Ishikawa (cell line): Measurements from ENCODE around the gene SRC.

Source experiments
- CREB1 ChIP-seq: IDR thresholded peaks from 2 replicates; pipeline ENCODE4 v1.6.1; 2012; ENCODE audit warnings: low read depth
- EP300 ChIP-seq: IDR thresholded peaks from 2 replicates; pipeline ENCODE4 v1.6.1; 2012; ENCODE audit warnings: borderline replicate concordance
- FOXM1 ChIP-seq: IDR thresholded peaks from 2 replicates; pipeline ENCODE4 v1.6.1; 2012; ENCODE audit warnings: low read depth, borderline replicate concordance
- NFIC ChIP-seq: IDR thresholded peaks from 2 replicates; pipeline ENCODE4 v1.6.1; 2012
- TAF1 ChIP-seq: IDR thresholded peaks from 2 replicates; pipeline ENCODE4 v1.6.1; 2012; ENCODE audit warnings: low read depth, mild to moderate bottlenecking
- TF ChIP-seq, protein P1 (sequence below): IDR thresholded peaks from 2 replicates; pipeline ENCODE4 v1.6.1; 2012; ENCODE audit warnings: low read depth, mild to moderate bottlenecking

DNA sequence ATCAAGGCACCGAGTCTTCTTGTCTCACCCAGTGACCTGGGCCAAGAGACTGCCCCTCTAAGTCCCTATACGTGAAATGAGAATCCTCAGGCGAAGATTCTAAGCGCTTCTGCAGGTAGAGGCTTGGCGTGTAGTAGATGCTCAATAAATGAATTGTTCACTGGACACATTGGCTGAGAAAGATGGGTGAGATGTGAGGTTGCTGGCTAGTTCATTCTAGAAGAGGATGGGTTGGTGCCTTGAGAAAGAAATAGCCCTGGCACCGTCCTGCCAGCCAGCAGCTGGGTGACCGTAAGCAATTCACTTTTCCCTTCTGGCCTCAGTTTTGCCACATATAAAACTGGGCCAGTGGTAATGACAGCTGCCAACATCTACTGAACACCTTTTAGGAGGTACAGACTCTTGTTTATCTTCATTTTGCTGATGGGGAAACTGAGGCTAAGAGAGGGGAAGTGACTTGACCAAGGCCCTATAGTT is 1.4 kb downstream of the SRC start:
- TF ChIP-seq CREB1 (no peak), EP300 (no peak), TAF1 (no peak), NFIC (no peak), FOXM1 (no peak)
- TF ChIP-seq, protein P1, sequence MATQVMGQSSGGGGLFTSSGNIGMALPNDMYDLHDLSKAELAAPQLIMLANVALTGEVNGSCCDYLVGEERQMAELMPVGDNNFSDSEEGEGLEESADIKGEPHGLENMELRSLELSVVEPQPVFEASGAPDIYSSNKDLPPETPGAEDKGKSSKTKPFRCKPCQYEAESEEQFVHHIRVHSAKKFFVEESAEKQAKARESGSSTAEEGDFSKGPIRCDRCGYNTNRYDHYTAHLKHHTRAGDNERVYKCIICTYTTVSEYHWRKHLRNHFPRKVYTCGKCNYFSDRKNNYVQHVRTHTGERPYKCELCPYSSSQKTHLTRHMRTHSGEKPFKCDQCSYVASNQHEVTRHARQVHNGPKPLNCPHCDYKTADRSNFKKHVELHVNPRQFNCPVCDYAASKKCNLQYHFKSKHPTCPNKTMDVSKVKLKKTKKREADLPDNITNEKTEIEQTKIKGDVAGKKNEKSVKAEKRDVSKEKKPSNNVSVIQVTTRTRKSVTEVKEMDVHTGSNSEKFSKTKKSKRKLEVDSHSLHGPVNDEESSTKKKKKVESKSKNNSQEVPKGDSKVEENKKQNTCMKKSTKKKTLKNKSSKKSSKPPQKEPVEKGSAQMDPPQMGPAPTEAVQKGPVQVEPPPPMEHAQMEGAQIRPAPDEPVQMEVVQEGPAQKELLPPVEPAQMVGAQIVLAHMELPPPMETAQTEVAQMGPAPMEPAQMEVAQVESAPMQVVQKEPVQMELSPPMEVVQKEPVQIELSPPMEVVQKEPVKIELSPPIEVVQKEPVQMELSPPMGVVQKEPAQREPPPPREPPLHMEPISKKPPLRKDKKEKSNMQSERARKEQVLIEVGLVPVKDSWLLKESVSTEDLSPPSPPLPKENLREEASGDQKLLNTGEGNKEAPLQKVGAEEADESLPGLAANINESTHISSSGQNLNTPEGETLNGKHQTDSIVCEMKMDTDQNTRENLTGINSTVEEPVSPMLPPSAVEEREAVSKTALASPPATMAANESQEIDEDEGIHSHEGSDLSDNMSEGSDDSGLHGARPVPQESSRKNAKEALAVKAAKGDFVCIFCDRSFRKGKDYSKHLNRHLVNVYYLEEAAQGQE = no peak
